Measurements from ENCODE around the gene MRPL4.

MRPL4 gene

GRCh38 chr19:10285393-10285792 is 33.4 kb downstream of the MRPL4 start:
- DNase-seq (ENCODE audit: insufficient read length, low spot score) (no peak), FAIRE-seq (no peak)

GRCh38 chr19:10286803-10287737 is 35.1 kb downstream of the MRPL4 start, which contains the start of gene ICAM4:
ICAM4 (plus strand) TSS chr19:10286955; CDS start chr19:10287013, 58 bp downstream.
- no peak for DNase-seq (ENCODE audit: insufficient read length, low spot score)
- no peak for FAIRE-seq

- DNase-seq (ENCODE audit: insufficient read length, low spot score) = no peak
Observed at GRCh38 chr19:10288662-10289166, 36.7 kb downstream of the MRPL4 start.

GRCh38 chr19:10289167-10289835 is 37.3 kb downstream of the MRPL4 start:
- peak; percentile 44 for FAIRE-seq

More at GRCh38 chr19:10288662-10289166, 36.7 kb downstream of the MRPL4 start:
- peak; percentile 59 for FAIRE-seq

GRCh38 chr19:10289836-10290356 is 37.9 kb downstream of the MRPL4 start, which contains the start of gene ICAM5:
ICAM5 (plus strand) TSS chr19:10289952; CDS start chr19:10290044, 92 bp downstream.
- FAIRE-seq (no peak), DNase-seq (ENCODE audit: insufficient read length, low spot score) (no peak)

More at GRCh38 chr19:10289167-10289835, 37.3 kb downstream of the MRPL4 start:
- no peak for DNase-seq (ENCODE audit: insufficient read length, low spot score)

GRCh38 chr19:10290357-10290875 is 38.4 kb downstream of the MRPL4 start:
- no peak for DNase-seq (ENCODE audit: insufficient read length, low spot score)

GRCh38 chr19:10290876-10291553 is 39.0 kb downstream of the MRPL4 start:
- FAIRE-seq (no peak), DNase-seq (ENCODE audit: insufficient read length, low spot score) (no peak)

More at GRCh38 chr19:10290357-10290875, 38.4 kb downstream of the MRPL4 start:
- no peak for FAIRE-seq

GRCh38 chr19:10291554-10292205 is 39.7 kb downstream of the MRPL4 start:
- DNase-seq (ENCODE audit: insufficient read length, low spot score) (no peak), FAIRE-seq (no peak)

- peak; percentile 70 for DNase-seq (ENCODE audit: insufficient read length, low spot score)
- FAIRE-seq = peak; percentile 81
Observed at GRCh38 chr19:10292206-10292788, 40.3 kb downstream of the MRPL4 start.

GRCh38 chr19:10292789-10293636 is 41.0 kb downstream of the MRPL4 start:
- DNase-seq (ENCODE audit: insufficient read length, low spot score) = no peak
- FAIRE-seq = no peak

GRCh38 chr19:10293637-10294367 is 41.8 kb downstream of the MRPL4 start:
- DNase-seq (ENCODE audit: insufficient read length, low spot score) (no peak), FAIRE-seq (no peak)

- no peak for FAIRE-seq
- DNase-seq (ENCODE audit: insufficient read length, low spot score) = no peak
Observed at GRCh38 chr19:10294368-10294697, 42.3 kb downstream of the MRPL4 start.

GRCh38 chr19:10295305-10295846 is 43.4 kb downstream of the MRPL4 start:
- peak; percentile 83 for FAIRE-seq
- peak; percentile 96 for DNase-seq (ENCODE audit: insufficient read length, low spot score)

- DNase-seq (ENCODE audit: insufficient read length, low spot score) = no peak
- no peak for FAIRE-seq
Observed at GRCh38 chr19:10295847-10296591, 44.0 kb downstream of the MRPL4 start.

GRCh38 chr19:10299545-10300458 is 47.8 kb downstream of the MRPL4 start:
- no peak for DNase-seq (ENCODE audit: insufficient read length, low spot score)
- no peak for FAIRE-seq

Data from GM19239 (cell line).